Activated CD4-positive, CD25-positive, alpha-beta regulatory T cell treated with anti-CD3 and anti-CD28 coated beads, Interleukin-2, amount 50 U/mL, for 24 hours (primary cell): ENCODE results near the gene TBC1D7.

ENCODE experiments used
- ATAC-seq, 2 donors: fragments of 150-1000 bp; cut with Tn5 transposase; one replicate each; pipeline ENCODE4 v1.10.0; 2021; ENCODE audit warnings: mild to moderate bottlenecking in 1 of 2, moderate library complexity in 1 of 2

The TBC1D7 gene

GRCh38 chr6:13290335-13290734 is 38.0 kb downstream of the TBC1D7 start:
- ATAC-seq = no peak

DNA sequence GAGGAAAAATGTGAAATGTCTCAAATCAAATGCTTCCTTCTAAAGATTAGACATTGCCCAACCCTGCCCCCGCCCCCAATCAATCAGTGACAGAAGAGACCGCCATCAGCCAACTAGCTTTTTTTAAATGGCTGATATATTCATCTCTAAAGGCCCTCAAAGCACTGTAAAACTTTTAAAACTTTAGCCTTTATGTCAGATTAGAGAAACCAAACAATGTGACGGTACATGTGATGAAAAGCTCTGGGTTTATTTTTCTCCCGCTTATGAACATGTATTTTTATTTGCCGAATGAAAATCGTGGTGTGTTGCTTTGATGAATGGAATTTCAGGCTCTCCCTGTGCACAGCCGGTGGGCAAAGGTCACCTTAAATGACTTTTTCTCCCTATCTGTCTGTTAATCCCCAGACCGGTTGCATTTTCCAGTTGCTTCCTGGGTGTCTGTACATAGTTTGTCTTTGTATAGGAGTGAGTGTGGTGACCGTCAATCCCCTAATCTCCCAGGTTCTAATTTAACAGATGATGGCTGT is 38.5 kb downstream of the TBC1D7 start:
- ATAC-seq = no peak

- no peak for ATAC-seq
Measured at GRCh38 chr6:13288969-13289391, 39.4 kb downstream of the TBC1D7 start.

DNA sequence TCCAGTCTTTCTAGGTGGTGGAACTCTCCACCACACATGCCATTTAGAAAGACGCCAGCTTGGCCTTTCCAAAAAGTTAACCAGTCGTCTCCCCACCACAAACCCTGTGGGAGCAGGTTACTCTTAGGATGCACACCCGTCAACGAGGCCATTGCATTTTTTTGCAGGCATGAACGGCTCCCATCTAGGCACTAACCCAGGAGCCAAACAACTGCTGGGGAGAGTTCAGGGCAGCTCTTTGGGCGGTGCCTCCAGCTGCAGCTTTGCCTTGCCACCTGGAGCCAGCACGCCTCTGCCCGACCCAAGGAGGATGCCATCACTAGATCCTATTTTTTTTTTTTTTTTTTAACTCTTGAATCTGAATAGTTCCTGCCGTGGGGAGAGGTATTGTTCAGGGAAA is 39.9 kb downstream of the TBC1D7 start:
- no peak for ATAC-seq

GRCh38 chr6:13287104-13287503 is 41.2 kb downstream of the TBC1D7 start:
- ATAC-seq = no peak

DNA sequence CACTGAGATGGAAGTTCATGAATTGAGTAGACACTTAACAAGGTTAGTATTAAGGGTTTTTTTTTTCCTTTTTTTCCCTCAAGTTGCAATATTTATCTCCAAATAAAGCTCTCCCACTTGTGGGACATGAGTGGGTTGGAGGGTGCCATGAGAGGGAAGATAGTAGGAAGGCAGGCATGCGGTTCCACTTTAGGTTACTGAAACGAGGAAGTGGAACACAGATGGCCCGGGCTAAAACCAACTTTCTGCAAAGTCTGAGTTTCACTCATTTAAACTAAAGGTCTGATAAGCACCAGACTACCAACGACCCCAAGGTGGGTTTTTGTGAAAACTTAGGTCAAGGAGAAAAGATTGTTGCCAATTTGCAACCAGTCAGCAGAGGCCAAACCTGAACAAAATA is 42.2 kb downstream of the TBC1D7 start:
- ATAC-seq = no peak

- no peak for ATAC-seq
Measured at GRCh38 chr6:13285705-13286104, 42.6 kb downstream of the TBC1D7 start.

DNA sequence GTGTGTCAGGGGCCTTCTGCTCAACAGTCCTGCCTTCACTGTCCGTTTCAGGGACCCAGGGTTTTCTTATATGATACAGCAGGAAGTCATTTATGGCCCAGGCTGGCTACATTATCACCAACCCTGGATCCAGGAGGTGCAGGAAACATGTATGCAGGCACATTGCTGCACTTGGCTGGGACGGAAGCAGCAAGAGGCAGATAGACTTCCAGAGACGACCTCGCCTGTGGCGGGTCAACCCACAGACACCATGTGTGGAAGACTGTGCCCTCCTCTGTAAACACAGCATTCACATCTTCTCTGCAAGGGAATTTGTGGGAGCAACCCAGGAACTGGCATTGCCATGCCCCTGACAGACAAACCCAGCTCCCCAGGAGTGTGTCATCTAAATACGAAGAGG is 43.7 kb downstream of the TBC1D7 start:
- no peak for ATAC-seq

DNA sequence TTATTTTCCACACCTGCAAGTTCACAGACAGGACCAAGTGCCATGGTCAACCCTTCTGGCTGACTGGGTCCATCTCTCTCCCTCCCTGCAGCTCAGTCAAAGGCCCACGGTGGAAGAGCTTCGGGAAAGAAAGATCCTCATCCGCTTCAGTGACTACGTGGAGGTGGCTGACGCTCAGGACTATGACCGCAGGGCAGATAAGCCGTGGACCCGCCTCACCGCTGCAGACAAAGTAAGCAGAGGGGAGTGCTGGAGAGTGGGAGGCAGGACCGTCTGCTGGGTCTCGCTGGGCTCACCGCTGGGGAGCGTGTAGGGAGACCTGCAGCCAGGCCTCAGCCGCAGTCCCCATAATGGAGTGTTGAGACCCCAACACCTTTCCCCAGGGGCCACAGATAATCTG is 45.0 kb downstream of the TBC1D7 start:
- no peak for ATAC-seq

DNA sequence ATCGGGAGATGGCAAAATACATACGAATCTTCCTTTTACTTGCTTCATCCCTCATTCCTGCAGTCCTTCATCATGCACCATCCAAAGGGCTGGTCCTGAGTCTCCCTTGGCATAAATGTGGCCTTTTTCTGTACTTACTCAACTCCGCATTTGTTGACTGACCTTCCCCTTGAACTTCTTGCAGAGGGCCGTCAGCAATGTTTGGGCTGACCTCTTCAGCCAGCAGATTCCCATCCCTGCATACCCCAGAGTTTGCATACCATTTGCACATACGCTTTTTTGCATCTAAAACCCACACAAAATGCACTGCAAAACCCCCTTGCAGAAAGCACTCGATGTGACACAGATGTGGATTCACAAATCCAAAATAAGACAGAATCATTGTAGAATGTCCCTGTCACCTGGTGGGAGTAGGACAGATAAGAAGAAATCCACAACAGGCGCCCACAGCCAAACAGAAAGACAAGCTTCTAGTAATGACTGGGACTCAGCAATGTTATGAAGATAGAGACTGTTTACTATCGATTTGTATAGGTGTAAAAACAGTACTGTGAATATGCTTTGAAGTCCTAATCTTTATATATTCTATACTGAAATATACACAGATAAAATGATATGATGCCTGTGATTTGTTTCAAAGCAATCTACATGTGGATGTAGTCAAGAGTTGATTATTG is 45.8 kb downstream of the TBC1D7 start:
- ATAC-seq = peak in 1 of 2 donors; percentile 17

DNA sequence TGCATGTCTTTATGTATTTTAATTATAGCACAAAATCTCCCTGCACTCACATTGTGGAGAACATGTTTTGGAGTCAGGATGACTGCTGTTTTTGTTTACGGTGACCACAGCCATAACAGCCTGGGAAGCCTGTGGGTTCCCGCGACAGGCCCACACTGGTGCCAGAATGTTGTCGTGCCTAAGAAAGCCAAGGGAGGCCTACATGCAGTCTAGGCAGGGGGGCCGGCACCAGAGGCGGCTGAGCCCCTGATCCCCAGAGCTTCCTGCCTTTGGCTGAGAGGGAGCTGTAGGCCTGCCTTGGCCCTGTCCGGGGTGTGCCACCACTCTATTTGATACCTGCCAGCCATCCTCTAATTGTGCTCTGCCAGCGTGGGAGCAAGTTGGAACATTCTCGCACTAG is 46.7 kb downstream of the TBC1D7 start:
- no peak for ATAC-seq

- ATAC-seq = no peak
Measured at GRCh38 chr6:13280254-13280653, 48.1 kb downstream of the TBC1D7 start.

- ATAC-seq = no peak
Measured at GRCh38 chr6:13278991-13279390, 49.3 kb downstream of the TBC1D7 start.

DNA sequence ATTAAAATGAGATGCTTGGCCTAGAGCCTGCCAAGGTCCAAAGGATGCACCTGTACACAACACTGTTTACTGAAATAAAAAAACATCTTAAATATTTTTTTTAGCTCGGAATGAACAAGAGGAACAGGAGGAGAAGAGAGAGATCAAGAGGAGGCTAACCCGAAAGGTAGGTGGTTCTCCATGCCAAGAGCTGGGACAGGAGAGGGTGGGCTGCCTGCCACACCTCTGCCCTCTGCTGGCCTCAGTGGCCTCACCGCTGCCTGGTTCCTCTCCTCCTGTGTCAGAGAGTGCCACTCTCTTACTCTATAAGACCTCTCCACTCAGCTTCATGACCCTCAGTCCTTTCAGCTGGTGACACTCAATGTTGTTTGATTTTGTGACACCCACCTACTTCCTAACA is 50.2 kb downstream of the TBC1D7 start:
- ATAC-seq = no peak

- no peak for ATAC-seq
Measured at GRCh38 chr6:13277231-13277630, 51.1 kb downstream of the TBC1D7 start.

DNA sequence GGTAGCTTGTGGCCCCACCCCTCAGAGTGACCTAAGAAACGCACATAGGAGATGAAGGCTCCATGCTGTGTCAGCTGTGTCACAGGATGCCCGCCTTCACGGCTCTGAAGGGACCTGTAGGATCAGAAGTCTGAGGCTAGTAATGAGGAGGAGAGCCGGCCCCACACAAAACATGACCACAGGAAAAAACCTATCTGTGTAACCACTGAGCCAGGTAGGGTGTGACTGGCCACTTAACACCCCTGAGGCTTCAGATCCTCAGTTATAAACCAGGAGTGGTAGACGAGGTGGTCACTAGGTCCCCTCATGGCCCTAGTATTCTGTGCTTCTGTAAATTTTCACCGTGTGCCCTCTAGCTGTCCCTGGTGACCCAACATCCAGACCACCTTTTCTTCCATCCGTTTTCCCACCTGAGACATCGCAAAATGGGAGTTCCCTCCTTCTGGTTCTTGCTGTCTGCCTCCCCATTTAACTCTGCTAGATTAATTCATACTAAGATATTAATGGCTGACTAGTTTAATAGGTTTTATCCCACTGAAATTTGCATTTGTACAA is 52.8 kb downstream of the TBC1D7 start:
- ATAC-seq = no peak

DNA sequence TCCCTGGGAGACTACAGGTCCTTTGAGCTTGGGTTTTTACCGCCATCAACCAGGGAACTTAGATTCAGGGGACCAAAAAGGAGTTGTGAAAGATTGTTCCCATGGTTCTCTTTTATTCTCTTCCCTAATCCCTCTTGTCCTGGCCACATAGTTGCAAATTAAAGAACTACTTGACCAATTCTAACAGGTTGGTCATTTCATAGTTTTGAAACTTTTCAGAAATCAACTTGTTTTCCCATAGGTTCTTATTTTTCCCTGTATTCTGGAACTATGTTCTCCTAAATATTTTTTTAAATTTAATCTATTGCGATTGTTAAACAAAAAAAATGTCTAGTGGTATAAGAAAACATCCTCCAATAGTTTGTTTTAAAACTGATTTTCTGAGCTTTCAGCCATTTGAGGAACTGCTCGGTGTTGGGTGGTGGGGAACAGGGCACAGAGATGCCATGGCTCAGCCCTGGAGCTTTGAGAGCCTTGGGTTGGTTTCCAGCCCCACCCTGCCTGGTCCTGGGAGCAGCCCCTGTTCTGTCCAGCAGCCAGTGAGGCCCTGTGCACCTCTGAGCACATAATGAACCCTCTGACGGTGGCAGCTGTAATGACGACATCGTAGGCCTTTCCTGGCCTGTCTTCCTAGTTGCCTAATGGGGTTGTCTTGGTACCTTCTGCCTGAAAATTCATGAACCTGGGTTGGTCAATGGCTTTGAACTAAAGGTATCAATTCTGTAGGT is 53.5 kb downstream of the TBC1D7 start:
- no peak for ATAC-seq

GRCh38 chr6:13273931-13274706 is 54.2 kb downstream of the TBC1D7 start:
- peak; percentile 93 to 95 for ATAC-seq

GRCh38 chr6:13273202-13273930 is 55.0 kb downstream of the TBC1D7 start:
- ATAC-seq = no peak

- no peak for ATAC-seq
Measured at GRCh38 chr6:13272131-13273046, 55.9 kb downstream of the TBC1D7 start.

DNA sequence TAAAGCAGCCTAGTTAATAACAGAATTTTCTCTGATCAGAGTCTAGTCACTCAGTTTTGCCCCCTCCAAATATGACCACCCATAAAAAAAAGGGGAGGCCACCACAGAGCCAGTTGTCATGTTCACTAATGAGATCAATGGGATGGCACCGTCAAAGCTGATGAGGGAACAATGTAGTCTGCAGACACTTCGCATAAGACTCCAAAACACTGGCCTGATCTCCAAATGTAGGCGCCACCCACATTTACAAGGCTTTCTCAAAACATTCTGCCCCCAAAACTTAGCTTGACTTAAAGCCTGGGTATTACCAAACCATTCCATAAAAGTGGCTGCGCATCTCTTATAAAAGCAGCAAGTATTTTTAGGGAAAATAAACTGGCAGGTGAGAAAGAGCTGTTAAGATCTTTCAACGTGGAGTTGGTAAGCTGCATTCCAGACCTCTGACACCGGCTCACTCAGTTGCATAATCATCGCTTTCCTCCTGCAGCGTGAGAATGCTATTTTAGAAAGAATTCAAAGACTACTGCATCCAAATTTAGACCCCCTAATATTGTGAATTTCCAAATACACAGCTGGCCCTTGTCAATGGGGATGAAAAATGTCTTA is 59.3 kb downstream of the TBC1D7 start:
- no peak for ATAC-seq
